Spleen (tissue), 7 donors: ENCODE data around the gene TEF.

Source experiments
- CTCF ChIP-seq, 11 experiments: fragments of 200-600 bp in 7 of 11; fragments of 450-650 bp in 4 of 11; sonication (generic) in 4 of 11; IDR thresholded peaks in 8 of 11; conservative IDR thresholded peaks in 3 of 11; 1 replicate in 7 of 11; 2 replicates in 4 of 11; pipeline versions ENCODE4 v1.4.0 to v1.8.0; 2016 to 2021; ENCODE audit warnings: antibody characterized with exemption in 11 of 11, inconsistent platforms in 4 of 11, mild to moderate bottlenecking in 1 of 11
- POLR2A ChIP-seq, 3 donors: fragments of 450-650 bp; IDR thresholded peaks; one replicate each; pipeline ENCODE4 v1.5.1; 2017; ENCODE audit warnings: antibody characterized with exemption in 3 of 3, mild to moderate bottlenecking in 1 of 3
- donor health status: DM: no; HTN: no; CAD: no; lungs with moderate emphysema.
- donor health status: DM: no; HTN: no; CAD: no.
- donor health status: DM: no; HTN: no; CAD: no.

DNA sequence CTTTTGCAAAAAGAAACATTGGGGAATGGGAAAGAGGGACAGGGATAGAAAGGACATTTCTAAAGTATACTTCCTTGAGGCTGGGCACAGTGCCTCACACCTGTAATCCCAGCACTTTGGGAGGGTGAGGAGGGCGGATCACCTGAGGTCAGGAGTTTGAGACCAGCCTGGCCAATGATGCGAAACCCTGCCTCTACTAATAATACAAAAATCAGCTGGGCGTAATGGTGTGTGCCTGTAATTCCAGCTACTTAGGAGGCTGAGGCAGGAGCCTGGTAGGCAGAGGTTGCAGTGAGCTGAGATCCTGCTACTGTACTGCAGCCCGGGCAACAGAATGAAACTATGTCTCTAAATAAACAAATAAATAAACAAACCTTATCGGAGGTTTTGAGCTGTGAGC is 16.3 kb upstream of the TEF start:
- TF ChIP-seq CTCF (IDR thresholded peaks at IDR 0.05 in 8 of 11, conservative IDR thresholded peaks at IDR 0.05 in 3 of 11) (no peak), POLR2A (IDR thresholded peaks at IDR 0.05) (no peak)
